Measurements from ENCODE around the gene CPLX3. TPM values are rescaled to one million over a fixed set of nuclear protein-coding genes. Genes with fewer than 3 reads are reported as not detected.

CPLX3 gene
- total RNA-seq, 3 donors from 2014 or later: 0.66 TPM; not detected in 2

- intact Hi-C loops (cut with DNase I; ENCODE audit: low total_unique reads): no loop called here
- H3K36me3 ChIP-seq: no peaks in the 10 kb centered on the region
Observed at GRCh38 chr15:74820056-74820455, 6.4 kb upstream of the CPLX3 start.

DNA sequence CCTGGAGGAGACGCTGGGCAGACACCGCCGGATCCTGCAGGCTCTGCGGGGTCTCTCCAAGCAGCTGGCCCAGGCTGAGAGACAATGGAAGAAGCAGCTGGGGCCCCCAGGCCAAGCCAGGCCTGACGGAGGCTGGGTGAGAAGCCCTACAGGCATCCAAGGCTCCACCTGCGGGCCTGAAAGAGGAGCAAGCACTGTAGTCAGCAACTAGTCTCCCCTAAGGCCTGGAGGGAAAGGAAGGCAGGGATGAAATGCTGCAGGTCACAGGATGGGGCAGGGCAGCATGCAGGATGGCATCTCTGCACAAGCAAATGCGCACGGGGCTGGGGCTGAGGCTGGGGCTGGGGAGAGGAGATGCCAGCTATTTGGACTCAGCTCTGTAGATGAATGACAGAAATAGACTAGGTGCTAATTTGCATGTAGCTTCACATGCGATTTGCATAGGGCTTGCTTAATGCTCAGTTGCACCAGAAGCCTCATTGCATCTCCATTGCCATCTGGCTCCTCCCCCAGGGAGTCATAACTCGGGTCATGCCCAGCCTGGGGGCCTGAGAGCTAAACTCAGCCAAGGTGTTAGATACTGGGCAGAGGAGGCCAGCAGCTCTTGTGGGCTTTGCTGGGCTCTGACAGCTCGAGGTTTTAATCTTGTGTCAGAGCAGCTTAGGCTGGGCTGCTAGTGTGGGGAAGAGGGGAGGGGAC is 5.2 kb upstream of the CPLX3 start:
- no peaks in the 10 kb centered on the region for H3K36me3 ChIP-seq
- H3K9me3 ChIP-seq: no peaks in the 10 kb centered on the region
- no peak for DNase-seq (ENCODE audit: low spot score in 2 of 2)
- H3K4me3 ChIP-seq: no peak overlapping the region
- no peaks in the 10 kb centered on the region for H3K4me1 ChIP-seq
- TF ChIP-seq POLR2A (IDR thresholded peaks at IDR 0.05) (no peak), POLR2AphosphoS5 (IDR thresholded peaks at IDR 0.05) (no peak)
- TF ChIP-seq, protein P1, sequence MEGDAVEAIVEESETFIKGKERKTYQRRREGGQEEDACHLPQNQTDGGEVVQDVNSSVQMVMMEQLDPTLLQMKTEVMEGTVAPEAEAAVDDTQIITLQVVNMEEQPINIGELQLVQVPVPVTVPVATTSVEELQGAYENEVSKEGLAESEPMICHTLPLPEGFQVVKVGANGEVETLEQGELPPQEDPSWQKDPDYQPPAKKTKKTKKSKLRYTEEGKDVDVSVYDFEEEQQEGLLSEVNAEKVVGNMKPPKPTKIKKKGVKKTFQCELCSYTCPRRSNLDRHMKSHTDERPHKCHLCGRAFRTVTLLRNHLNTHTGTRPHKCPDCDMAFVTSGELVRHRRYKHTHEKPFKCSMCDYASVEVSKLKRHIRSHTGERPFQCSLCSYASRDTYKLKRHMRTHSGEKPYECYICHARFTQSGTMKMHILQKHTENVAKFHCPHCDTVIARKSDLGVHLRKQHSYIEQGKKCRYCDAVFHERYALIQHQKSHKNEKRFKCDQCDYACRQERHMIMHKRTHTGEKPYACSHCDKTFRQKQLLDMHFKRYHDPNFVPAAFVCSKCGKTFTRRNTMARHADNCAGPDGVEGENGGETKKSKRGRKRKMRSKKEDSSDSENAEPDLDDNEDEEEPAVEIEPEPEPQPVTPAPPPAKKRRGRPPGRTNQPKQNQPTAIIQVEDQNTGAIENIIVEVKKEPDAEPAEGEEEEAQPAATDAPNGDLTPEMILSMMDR (IDR thresholded peaks at IDR 0.05): no peak
- H3K27ac ChIP-seq: no peak overlapping the region
- H3K27me3 ChIP-seq: no peaks in the 10 kb centered on the region
- intact Hi-C loops (cut with DNase I; ENCODE audit: low total_unique reads): no loop called here

More at GRCh38 chr15:74820056-74820455, 6.4 kb upstream of the CPLX3 start:
- TF ChIP-seq POLR2A (IDR thresholded peaks at IDR 0.05) (no peak), POLR2AphosphoS5 (IDR thresholded peaks at IDR 0.05) (no peak)
- Histone ChIP-seq H3K27me3 (no peaks in the 10 kb centered on the region), H3K9me3 (no peaks in the 10 kb centered on the region), H3K27ac (no peak overlapping the region), H3K4me3 (no peak overlapping the region), H3K4me1 (no peaks in the 10 kb centered on the region)
- DNase-seq (ENCODE audit: low spot score in 2 of 2): no peak

GRCh38 chr15:74821790-74822158 is 4.7 kb upstream of the CPLX3 start:
- Histone ChIP-seq H3K9me3 (no peaks in the 10 kb centered on the region), H3K27ac (no peak overlapping the region), H3K4me1 (no peaks in the 10 kb centered on the region), H3K27me3 (peaks cover 1 to 3% of the 10 kb centered on the region in 2 donors), H3K4me3 (no peak overlapping the region), H3K36me3 (no peaks in the 10 kb centered on the region)
- intact Hi-C loops (cut with DNase I; ENCODE audit: low total_unique reads): no loop called here
- no peak for DNase-seq (ENCODE audit: low spot score in 2 of 2)
- no peak for TF ChIP-seq POLR2AphosphoS5 (IDR thresholded peaks at IDR 0.05)
- TF ChIP-seq POLR2A (IDR thresholded peaks at IDR 0.05): no peak
- TF ChIP-seq, protein P1 (IDR thresholded peaks at IDR 0.05): no peak

GRCh38 chr15:74822233-74822632 is 4.2 kb upstream of the CPLX3 start:
- H3K4me1 ChIP-seq: no peaks in the 10 kb centered on the region
- no peaks in the 10 kb centered on the region for H3K9me3 ChIP-seq
- intact Hi-C loops (cut with DNase I; ENCODE audit: low total_unique reads): no loop called here
- no peak overlapping the region for H3K4me3 ChIP-seq
- no peaks in the 10 kb centered on the region for H3K36me3 ChIP-seq
- peaks cover 5 to 6% of the 10 kb centered on the region in 2 donors for H3K27me3 ChIP-seq
- H3K27ac ChIP-seq: no peak overlapping the region
- DNase-seq (ENCODE audit: low spot score in 2 of 2): no peak
- TF ChIP-seq POLR2A (IDR thresholded peaks at IDR 0.05) (no peak), POLR2AphosphoS5 (IDR thresholded peaks at IDR 0.05) (no peak)
- TF ChIP-seq, protein P1 (IDR thresholded peaks at IDR 0.05): no peak

GRCh38 chr15:74823324-74823723 is 3.1 kb upstream of the CPLX3 start:
- TF ChIP-seq, protein P1 (IDR thresholded peaks at IDR 0.05): no peak
- TF ChIP-seq POLR2AphosphoS5 (IDR thresholded peaks at IDR 0.05) (no peak), POLR2A (IDR thresholded peaks at IDR 0.05) (no peak)

More at GRCh38 chr15:74823324-74823723, 3.1 kb upstream of the CPLX3 start:
- Histone ChIP-seq H3K27ac (no peak overlapping the region), H3K27me3 (peaks cover 5 to 17% of the 10 kb centered on the region in 2 donors), H3K4me1 (no peaks in the 10 kb centered on the region), H3K36me3 (no peaks in the 10 kb centered on the region), H3K4me3 (no peak overlapping the region), H3K9me3 (no peaks in the 10 kb centered on the region)
- intact Hi-C loops (cut with DNase I; ENCODE audit: low total_unique reads): no loop called here
- no peak for DNase-seq (ENCODE audit: low spot score in 2 of 2)

Measured in breast epithelium (tissue), 4 donors.